Choroid plexus epithelial cell (primary cell): ENCODE data around the gene SLC29A2.
A peak's percentile ranks its signal among the peaks of the same experiment; 100 is the strongest.
"Not testable (repeated sequence)": the region's sequence is repeated elsewhere in the genome, so short reads cannot be mapped to it uniquely, and the experiment has no call there.

ENCODE experiments used
- DNase-seq: peaks from one replicate; pipeline ENCODE4 v3.0.0-alpha.2; 2010; ENCODE audit warnings: low read depth
- H3K4me3 ChIP-seq: 2 replicates; pipeline ENCODE4 v1.5.1; 2011; ENCODE audit warnings: low read depth, mild to moderate bottlenecking, control low read depth, low read length, moderate library complexity
- CTCF ChIP-seq: conservative IDR thresholded peaks from 2 replicates; pipeline ENCODE4 v1.5.1; 2011; ENCODE audit warnings: low read depth, mild to moderate bottlenecking, control low read depth, inconsistent platforms, low read length, moderate library complexity

The SLC29A2 gene

GRCh38 chr11:66323684-66324083 is 47.9 kb downstream of the SLC29A2 start:
- H3K4me3 ChIP-seq: no peak overlapping the region
- no peak for TF ChIP-seq CTCF
- DNase-seq: no peak

- no peak for DNase-seq
- H3K4me3 ChIP-seq: no peak overlapping the region
- TF ChIP-seq CTCF: no peak
Measured at GRCh38 chr11:66322732-66323427, 48.7 kb downstream of the SLC29A2 start.

- H3K4me3 ChIP-seq: no peak overlapping the region
- no peak for DNase-seq
- no peak for TF ChIP-seq CTCF
Measured at GRCh38 chr11:66321606-66322005, 50.0 kb downstream of the SLC29A2 start.

GRCh38 chr11:66320748-66321147 is 50.8 kb downstream of the SLC29A2 start:
- not testable (repeated sequence) for DNase-seq, H3K4me3 ChIP-seq

- H3K4me3 ChIP-seq, DNase-seq: not testable (repeated sequence)
Measured at GRCh38 chr11:66320289-66320688, 51.3 kb downstream of the SLC29A2 start.

- H3K4me3 ChIP-seq: no peak overlapping the region
- TF ChIP-seq CTCF: no peak
- no peak for DNase-seq
Measured at GRCh38 chr11:66318600-66318970, 53.0 kb downstream of the SLC29A2 start.

GRCh38 chr11:66317723-66318599 is 53.6 kb downstream of the SLC29A2 start:
- no peak for TF ChIP-seq CTCF
- peak; percentile 97 for DNase-seq
- peak overlapping the region; percentile 8 for H3K4me3 ChIP-seq

GRCh38 chr11:66317322-66317722 is 54.2 kb downstream of the SLC29A2 start:
- DNase-seq: peak; percentile 66
- peak overlapping the region; percentile 74 for H3K4me3 ChIP-seq
- TF ChIP-seq CTCF: no peak
